Adrenal gland (tissue), 12 donors: ENCODE results near the gene UMOD. TPM values are rescaled to one million over a fixed set of nuclear protein-coding genes. Genes with fewer than 3 reads are reported as not detected.

Source experiments
- DNase-seq, 7 donors: peaks; one replicate each; pipeline ENCODE4 v3.0.0-alpha.2; 2019 to 2020
- H3K27ac ChIP-seq, 5 donors: fragments of 200-600 bp; sonication (generic) in 4 of 5; 1 replicate in 3 of 5; 2 replicates in 2 of 5; pipeline versions ENCODE4 v1.5.1 to v1.8.0; 2016 to 2020; ENCODE audit warnings: mild to moderate bottlenecking in 1 of 5
- H3K27me3 ChIP-seq: fragments of 200-600 bp; 2 replicates; pipeline ENCODE4 v1.8.0; 2021
- H3K36me3 ChIP-seq, 2 donors: fragments of 200-600 bp; replicated peaks in 1 of 2; 1 replicate in 1 of 2; 2 replicates in 1 of 2; pipeline versions ENCODE4 v1.5.1 to v1.8.0; 2018 to 2022
- H3K4me1 ChIP-seq, 2 donors: fragments of 200-600 bp; replicated peaks in 1 of 2; 1 replicate in 1 of 2; 2 replicates in 1 of 2; pipeline versions ENCODE4 v1.5.1 to v1.8.0; 2018 to 2021
- H3K4me3 ChIP-seq, 4 donors: fragments of 200-600 bp; sonication (generic) in 3 of 4; one replicate each; pipeline ENCODE4 v1.5.1; 2016 to 2018
- H3K9me3 ChIP-seq, 3 donors: fragments of 200-600 bp; sonication (generic) in 1 of 3; replicated peaks in 1 of 3; 1 replicate in 2 of 3; 2 replicates in 1 of 3; pipeline versions ENCODE4 v1.5.1 to v1.8.0; 2016 to 2021
- POLR2A ChIP-seq, 2 donors: fragments of 450-650 bp; IDR thresholded peaks; one replicate each; pipeline ENCODE4 v1.6.1; 2017; ENCODE audit warnings: antibody characterized with exemption in 2 of 2, mild to moderate bottlenecking in 2 of 2, moderate library complexity in 1 of 2
- WGBS, 4 donors: extraction: QIAGEN DNeasy Blood & Tissue Kit in 2 of 4; methylation state at CpG; one replicate each; pipeline versions ENCODE4 v1.1.5 to v1.1.7; 2013 to 2017; 5-methylcytosine and 5-hydroxymethylcytosine counted together
- intact Hi-C, 2 donors: fragments of 100-400 bp; cut with DNase I; formaldehyde crosslinking; loops; one replicate each; pipeline versions ENCODE4 v1.14.1 to v1.15.0; 2022 to 2023
- polyA plus RNA-seq, 3 donors: library from polyadenylated mRNA; stranded (reverse); fragments of 200-250 nt in 2 of 3; fragments of 350-450 nt in 1 of 3; fragmentation: Illumina TruSeq in 1 of 3; extraction: RNeasy Lipid Tissue Mini Kit (QIAGEN cat#74804) in 1 of 3; gene quantifications; one replicate each; pipeline ENCODE4 v1.2.3, GENCODE V29; 2013 to 2014
- total RNA-seq, 9 donors: library from RNA; depleted of rRNA in 4 of 9; stranded (reverse); fragments of >200 nt in 4 of 9; fragments of 120-200 nt in 1 of 9; fragmentation: NEBNext Ultra II Directional in 1 of 9; extraction: Animal tissue kit (Norgen Biotek cat#: 25700) in 1 of 9; gene quantifications; one replicate each; pipeline versions ENCODE4 v1.1.0 to v1.2.4, GENCODE V29; 2013 to 2023
- TF ChIP-seq, protein P1 (sequence below), 6 experiments: fragments of 450-650 bp in 4 of 6; fragments of 200-600 bp in 2 of 6; sonication (generic) in 1 of 6; IDR thresholded peaks; 1 replicate in 5 of 6; 2 replicates in 1 of 6; pipeline versions ENCODE4 v1.5.1 to v1.8.0; 2016 to 2021; ENCODE audit warnings: antibody characterized with exemption in 6 of 6, mild to moderate bottlenecking in 2 of 6, moderate library complexity in 1 of 6
- donor health status: healthy with polysubstance abuse.
- donor health status: Bipolar disorder and iron deficiency.
- donor health status: DM: yes; HTN: yes; CAD: no.
- donor health status: DM: no; HTN: no; CAD: no.
- donor health status: DM: no; HTN: no; CAD: no.
- donor health status: DM: yes; HTN: yes; CAD: no.

The UMOD gene
- total and polyA plus RNA-seq, 12 donors, result not detected

- Histone ChIP-seq H3K4me1 (no peaks in the 10 kb centered on the region), H3K27me3 (no peaks in the 10 kb centered on the region), H3K4me3 (no peak overlapping the region), H3K9me3 (no peaks in the 10 kb centered on the region), H3K36me3 (no peaks in the 10 kb centered on the region), H3K27ac (no peak overlapping the region)
- no peak for DNase-seq
- TF ChIP-seq, protein P1, sequence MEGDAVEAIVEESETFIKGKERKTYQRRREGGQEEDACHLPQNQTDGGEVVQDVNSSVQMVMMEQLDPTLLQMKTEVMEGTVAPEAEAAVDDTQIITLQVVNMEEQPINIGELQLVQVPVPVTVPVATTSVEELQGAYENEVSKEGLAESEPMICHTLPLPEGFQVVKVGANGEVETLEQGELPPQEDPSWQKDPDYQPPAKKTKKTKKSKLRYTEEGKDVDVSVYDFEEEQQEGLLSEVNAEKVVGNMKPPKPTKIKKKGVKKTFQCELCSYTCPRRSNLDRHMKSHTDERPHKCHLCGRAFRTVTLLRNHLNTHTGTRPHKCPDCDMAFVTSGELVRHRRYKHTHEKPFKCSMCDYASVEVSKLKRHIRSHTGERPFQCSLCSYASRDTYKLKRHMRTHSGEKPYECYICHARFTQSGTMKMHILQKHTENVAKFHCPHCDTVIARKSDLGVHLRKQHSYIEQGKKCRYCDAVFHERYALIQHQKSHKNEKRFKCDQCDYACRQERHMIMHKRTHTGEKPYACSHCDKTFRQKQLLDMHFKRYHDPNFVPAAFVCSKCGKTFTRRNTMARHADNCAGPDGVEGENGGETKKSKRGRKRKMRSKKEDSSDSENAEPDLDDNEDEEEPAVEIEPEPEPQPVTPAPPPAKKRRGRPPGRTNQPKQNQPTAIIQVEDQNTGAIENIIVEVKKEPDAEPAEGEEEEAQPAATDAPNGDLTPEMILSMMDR (IDR thresholded peaks at IDR 0.05), result no peak
- TF ChIP-seq POLR2A (IDR thresholded peaks at IDR 0.05), result no peak
- WGBS, 4 donors, result 62 to 76% (median 65%) methylated on average over 5 of the region's 5 CpGs
- intact Hi-C loops, result loop anchor here (5.0 to 10.0 kb wide), 2 partner anchors 395 to 398 kb away; no protein-coding TSS in a partner anchor
These were observed 50.1 kb downstream of the UMOD start for GRCh38 chr16:20302389-20302788.

DNA sequence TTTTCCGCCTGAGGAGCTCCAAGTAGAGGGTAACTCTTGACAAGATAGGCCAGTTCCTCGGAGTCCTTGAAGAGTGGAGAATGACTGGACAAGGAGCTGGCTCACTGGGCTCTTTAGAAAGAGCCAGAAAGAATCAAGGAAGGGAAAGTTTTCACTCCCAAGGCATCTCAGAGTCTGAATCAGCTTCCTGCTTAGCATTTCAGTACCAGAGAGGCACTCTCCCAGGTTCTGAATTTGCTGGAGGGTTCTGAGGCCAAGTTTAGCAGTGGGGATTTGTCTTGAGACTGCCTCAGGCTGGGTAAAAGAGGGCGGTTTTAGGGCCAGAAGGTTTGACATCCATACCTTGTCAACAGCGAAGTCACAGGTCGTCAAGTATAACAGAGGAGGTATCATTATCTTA, 50.7 kb downstream of the UMOD start:
- Histone ChIP-seq H3K27me3 (no peaks in the 10 kb centered on the region), H3K9me3 (no peaks in the 10 kb centered on the region), H3K27ac (no peak overlapping the region), H3K4me3 (no peak overlapping the region), H3K4me1 (no peaks in the 10 kb centered on the region), H3K36me3 (no peaks in the 10 kb centered on the region)
- no peak for DNase-seq
- intact Hi-C loops, result loop anchor here (5.0 to 10.0 kb wide), 2 partner anchors 395 to 397 kb away; no protein-coding TSS in a partner anchor
- TF ChIP-seq, protein P1 (IDR thresholded peaks at IDR 0.05), result no peak
- no peak for TF ChIP-seq POLR2A (IDR thresholded peaks at IDR 0.05)
- 40 to 53% (median 45%) methylated on average over 5 of the region's 5 CpGs for WGBS, 4 donors

DNA sequence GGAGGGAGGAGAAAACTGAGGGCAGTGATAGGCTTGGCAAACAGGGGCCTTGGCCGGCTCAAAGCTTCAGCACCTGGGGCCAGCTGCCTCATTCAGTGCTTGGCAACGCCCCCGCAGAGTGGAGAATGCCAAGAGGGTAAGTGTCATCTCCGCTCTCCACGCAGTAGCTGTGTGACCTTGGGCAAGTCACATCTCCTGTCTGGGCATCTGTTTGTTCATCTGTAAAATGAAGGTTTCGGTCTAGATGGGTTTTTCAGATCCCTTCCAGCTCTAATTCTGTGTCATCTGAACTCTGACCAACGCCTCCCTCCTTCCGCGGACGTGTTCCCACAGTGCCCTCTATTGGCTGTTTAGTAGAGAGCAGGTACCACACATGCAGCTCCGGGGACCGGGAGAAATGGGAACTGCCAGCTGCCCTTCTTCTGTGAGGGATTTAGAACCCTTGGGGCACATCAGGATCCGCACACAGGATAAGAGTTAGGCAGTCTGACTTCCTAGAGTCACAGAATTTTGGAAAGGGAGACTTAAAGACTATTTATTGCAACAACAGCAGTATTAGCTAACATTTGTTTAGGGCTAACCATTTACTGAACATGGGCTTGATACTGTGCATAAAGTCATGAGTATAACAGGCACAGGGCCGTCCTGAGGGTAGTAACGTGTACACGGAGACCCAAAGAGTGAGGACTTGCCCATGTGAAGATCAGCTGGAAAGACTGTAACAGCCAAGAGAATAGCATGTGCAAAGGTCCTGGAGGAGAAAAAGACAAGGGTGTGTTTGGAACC, 52.0 kb downstream of the UMOD start:
- H3K27me3 ChIP-seq, result no peaks in the 10 kb centered on the region
- intact Hi-C loops, result loop anchor here (5.0 to 10.0 kb wide), 2 partner anchors 393 to 396 kb away; no protein-coding TSS in a partner anchor
- WGBS, 4 donors, result 12 to 23% (median 16%) methylated on average over 15 to 16 of the region's 16 CpGs

GRCh38 chr16:20298452-20298851, 54.1 kb downstream of the UMOD start:
- intact Hi-C loops, result no loop called here
- H3K36me3 ChIP-seq, result no peaks in the 10 kb centered on the region
- no peaks in the 10 kb centered on the region for H3K4me1 ChIP-seq
- H3K9me3 ChIP-seq, result no peaks in the 10 kb centered on the region
- no peak overlapping the region for H3K27ac ChIP-seq
- 55 to 65% (median 58%) methylated on average over 5 of the region's 5 CpGs for WGBS, 4 donors
- no peaks in the 10 kb centered on the region for H3K27me3 ChIP-seq
- no peak for DNase-seq
- TF ChIP-seq, protein P1 (IDR thresholded peaks at IDR 0.05), result no peak
- TF ChIP-seq POLR2A (IDR thresholded peaks at IDR 0.05), result no peak
- H3K4me3 ChIP-seq, result no peak overlapping the region

More for the DNA sequence above, 52.0 kb downstream of the UMOD start:
- no peak for TF ChIP-seq POLR2A (IDR thresholded peaks at IDR 0.05)
- TF ChIP-seq, protein P1 (IDR thresholded peaks at IDR 0.05), result peak; percentile 45 to 72 (median 64)
- Histone ChIP-seq H3K27ac (no peak overlapping the region), H3K4me1 (no peaks in the 10 kb centered on the region), H3K4me3 (no peak overlapping the region), H3K9me3 (no peaks in the 10 kb centered on the region), H3K36me3 (no peaks in the 10 kb centered on the region)
- DNase-seq, result peak; percentile 43 to 68 (median 62)
